ENCODE data around the gene RARB.

The RARB gene

GRCh38 chr3:25444273-25444672 is 16.2 kb downstream of the RARB start:
- Histone ChIP-seq H3K36me3 (ENCODE audit: control insufficient read depth, insufficient read depth, low read length) (no peaks in the 10 kb centered on the region), H3K27me3 (ENCODE audit: control insufficient read depth, insufficient read depth, low read length) (no peaks in the 10 kb centered on the region)
- no CpG with 5 or more reads among the region's 2 CpGs for WGBS (ENCODE audit: insufficient coverage, insufficient read length)

DNA sequence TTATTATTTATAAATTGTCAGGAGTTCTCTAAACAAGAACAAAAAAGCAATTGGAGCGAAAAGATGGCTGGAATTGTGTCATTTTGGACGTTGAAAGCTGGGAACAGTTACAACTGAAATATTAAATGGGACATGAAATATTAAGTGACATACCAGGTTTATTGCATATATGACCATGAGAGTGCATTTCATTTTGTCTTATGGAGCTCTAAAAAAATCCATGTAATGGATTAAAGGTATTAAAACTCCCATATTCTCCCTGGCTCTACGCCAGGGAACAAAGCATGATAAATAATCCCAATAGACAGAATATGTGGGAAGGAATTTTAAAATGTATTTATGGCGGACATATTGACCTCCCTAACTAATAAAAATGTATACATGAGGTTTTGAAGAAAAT is 17.7 kb downstream of the RARB start:
- Histone ChIP-seq H3K27me3 (ENCODE audit: control insufficient read depth, insufficient read depth, low read length) (no peaks in the 10 kb centered on the region), H3K9me3 (ENCODE audit: control insufficient read depth, insufficient read depth, low read length) (no peaks in the 10 kb centered on the region), H3K36me3 (ENCODE audit: control insufficient read depth, insufficient read depth, low read length) (no peaks in the 10 kb centered on the region), H3K4me1 (ENCODE audit: control insufficient read depth, insufficient read depth, low read length) (no peaks in the 10 kb centered on the region; the same call in 1 of the 2 replicates), H3K27ac (ENCODE audit: low read length) (no peak overlapping the region), H3K4me3 (ENCODE audit: low read length) (no peak overlapping the region)
- no peak for DNase-seq (ENCODE audit: low read depth, low spot score)
- no CpG with 5 or more reads among the region's 4 CpGs for WGBS (ENCODE audit: insufficient coverage, insufficient read length)

More at GRCh38 chr3:25444273-25444672, 16.2 kb downstream of the RARB start:
- DNase-seq (ENCODE audit: low read depth, low spot score): no peak
- Histone ChIP-seq H3K4me1 (ENCODE audit: control insufficient read depth, insufficient read depth, low read length) (no peaks in the 10 kb centered on the region; the same call in 1 of the 2 replicates), H3K27ac (ENCODE audit: low read length) (no peak overlapping the region), H3K4me3 (ENCODE audit: low read length) (no peak overlapping the region), H3K9me3 (ENCODE audit: control insufficient read depth, insufficient read depth, low read length) (no peaks in the 10 kb centered on the region)

- H3K27me3 ChIP-seq (ENCODE audit: control insufficient read depth, insufficient read depth, low read length): no peaks in the 10 kb centered on the region
- no peaks in the 10 kb centered on the region for H3K36me3 ChIP-seq (ENCODE audit: control insufficient read depth, insufficient read depth, low read length)
- no peak overlapping the region for H3K27ac ChIP-seq (ENCODE audit: low read length)
- H3K4me1 ChIP-seq (ENCODE audit: control insufficient read depth, insufficient read depth, low read length): no peaks in the 10 kb centered on the region; the same call in 1 of the 2 replicates
- no peaks in the 10 kb centered on the region for H3K9me3 ChIP-seq (ENCODE audit: control insufficient read depth, insufficient read depth, low read length)
- no peak for DNase-seq (ENCODE audit: low read depth, low spot score)
- no CpG with 5 or more reads among the region's 3 CpGs for WGBS (ENCODE audit: insufficient coverage, insufficient read length)
- H3K4me3 ChIP-seq (ENCODE audit: low read length): no peak overlapping the region
Measured at GRCh38 chr3:25447285-25447684, 19.2 kb downstream of the RARB start.

- WGBS (ENCODE audit: insufficient coverage, insufficient read length): no CpG with 5 or more reads among the region's 3 CpGs
- no peaks in the 10 kb centered on the region for H3K27me3 ChIP-seq (ENCODE audit: control insufficient read depth, insufficient read depth, low read length)
Measured at GRCh38 chr3:25447925-25448324, 19.9 kb downstream of the RARB start.

DNA sequence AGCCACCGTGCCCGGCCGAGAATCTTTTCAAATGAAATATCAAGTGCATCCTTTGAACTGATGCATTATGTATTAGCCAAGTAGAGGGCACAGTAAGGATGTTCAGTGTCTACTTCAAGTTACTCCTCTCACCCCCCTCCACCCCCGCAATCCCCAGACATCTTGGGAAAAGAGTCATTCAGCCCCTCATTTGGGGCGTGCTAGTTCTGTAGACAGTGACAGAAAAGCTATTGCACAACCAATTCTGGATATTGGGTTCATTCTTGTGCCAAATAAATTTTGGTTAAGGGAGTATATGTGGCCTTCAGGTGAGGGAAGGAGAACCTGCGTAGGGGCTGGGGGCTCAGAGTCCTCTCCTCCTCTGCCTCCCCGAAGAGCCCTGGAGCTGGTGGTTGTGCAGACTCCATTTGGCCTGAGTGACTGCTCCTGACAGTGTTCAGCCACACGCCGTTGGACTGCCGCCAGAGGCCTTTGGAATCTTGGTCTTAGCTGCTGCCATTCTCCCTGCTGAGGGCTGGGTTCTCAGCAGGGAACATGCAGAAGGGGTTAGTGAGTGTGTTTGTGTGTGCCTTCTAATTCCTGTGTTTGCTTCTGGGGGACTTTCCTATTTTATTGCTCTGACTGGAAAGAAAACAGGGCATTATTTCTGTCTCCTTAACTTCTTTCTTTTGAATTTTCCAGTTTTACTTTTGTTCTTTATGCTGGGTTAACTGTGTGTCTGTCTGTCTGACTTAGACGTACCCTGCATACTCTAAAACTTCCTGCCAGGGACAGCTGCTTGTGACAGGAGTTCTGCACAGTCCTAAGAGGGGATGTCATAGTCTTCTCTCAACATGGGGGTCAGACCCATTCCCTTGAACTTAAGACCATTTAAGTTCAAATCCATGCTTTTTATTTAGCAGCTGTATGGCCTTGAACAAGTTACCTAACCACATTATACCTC is 21.0 kb downstream of the RARB start:
- H3K36me3 ChIP-seq (ENCODE audit: control insufficient read depth, insufficient read depth, low read length): no peaks in the 10 kb centered on the region
- H3K9me3 ChIP-seq (ENCODE audit: control insufficient read depth, insufficient read depth, low read length): no peaks in the 10 kb centered on the region
- H3K4me1 ChIP-seq (ENCODE audit: control insufficient read depth, insufficient read depth, low read length): no peaks in the 10 kb centered on the region; the same call in 1 of the 2 replicates
- DNase-seq (ENCODE audit: low read depth, low spot score): no peak
- H3K27me3 ChIP-seq (ENCODE audit: control insufficient read depth, insufficient read depth, low read length): no peaks in the 10 kb centered on the region
- no peak overlapping the region for H3K27ac ChIP-seq (ENCODE audit: low read length)
- no peak overlapping the region for H3K4me3 ChIP-seq (ENCODE audit: low read length)
- no CpG with 5 or more reads among the region's 11 CpGs for WGBS (ENCODE audit: insufficient coverage, insufficient read length)

More at GRCh38 chr3:25447925-25448324, 19.9 kb downstream of the RARB start:
- Histone ChIP-seq H3K4me3 (ENCODE audit: low read length) (no peak overlapping the region), H3K36me3 (ENCODE audit: control insufficient read depth, insufficient read depth, low read length) (no peaks in the 10 kb centered on the region), H3K9me3 (ENCODE audit: control insufficient read depth, insufficient read depth, low read length) (no peaks in the 10 kb centered on the region), H3K4me1 (ENCODE audit: control insufficient read depth, insufficient read depth, low read length) (no peaks in the 10 kb centered on the region; the same call in 1 of the 2 replicates), H3K27ac (ENCODE audit: low read length) (no peak overlapping the region)
- DNase-seq (ENCODE audit: low read depth, low spot score): no peak

DNA sequence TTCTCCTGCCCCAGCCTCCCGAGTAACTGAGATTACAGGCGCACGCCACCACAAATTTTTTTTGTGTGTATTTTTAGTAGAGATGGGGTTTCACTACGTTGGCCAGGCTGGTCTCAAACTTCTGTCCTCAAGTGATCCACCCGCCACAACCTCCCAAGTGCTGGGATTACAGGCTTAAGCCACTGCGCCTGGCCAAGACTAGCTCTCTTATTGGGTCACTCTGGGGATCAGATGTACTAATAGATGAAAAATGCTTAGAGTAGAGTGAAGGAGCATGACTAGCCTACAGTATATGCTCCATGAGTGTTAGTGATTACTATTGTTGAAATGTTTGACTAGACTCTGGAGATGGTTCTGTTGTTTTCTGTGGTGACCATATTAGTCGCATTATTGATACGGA is 21.8 kb downstream of the RARB start:
- WGBS (ENCODE audit: insufficient coverage, insufficient read length): no CpG with 5 or more reads among the region's 8 CpGs
- DNase-seq (ENCODE audit: low read depth, low spot score): no peak
- H3K36me3 ChIP-seq (ENCODE audit: control insufficient read depth, insufficient read depth, low read length): no peaks in the 10 kb centered on the region
- H3K27me3 ChIP-seq (ENCODE audit: control insufficient read depth, insufficient read depth, low read length): no peaks in the 10 kb centered on the region
- H3K4me3 ChIP-seq (ENCODE audit: low read length): no peak overlapping the region
- H3K9me3 ChIP-seq (ENCODE audit: control insufficient read depth, insufficient read depth, low read length): no peaks in the 10 kb centered on the region
- H3K27ac ChIP-seq (ENCODE audit: low read length): no peak overlapping the region
- H3K4me1 ChIP-seq (ENCODE audit: control insufficient read depth, insufficient read depth, low read length): peaks cover 2% of the 10 kb centered on the region; the same call in 1 of the 2 replicates

GRCh38 chr3:25452192-25452591 is 24.1 kb downstream of the RARB start:
- H3K4me1 ChIP-seq (ENCODE audit: control insufficient read depth, insufficient read depth, low read length): peaks cover 5% of the 10 kb centered on the region
- DNase-seq (ENCODE audit: low read depth, low spot score): no peak
- H3K27me3 ChIP-seq (ENCODE audit: control insufficient read depth, insufficient read depth, low read length): no peaks in the 10 kb centered on the region
- H3K27ac ChIP-seq (ENCODE audit: low read length): no peak overlapping the region
- no CpG with 5 or more reads among the region's 5 CpGs for WGBS (ENCODE audit: insufficient coverage, insufficient read length)
- no peaks in the 10 kb centered on the region for H3K36me3 ChIP-seq (ENCODE audit: control insufficient read depth, insufficient read depth, low read length)
- H3K9me3 ChIP-seq (ENCODE audit: control insufficient read depth, insufficient read depth, low read length): no peaks in the 10 kb centered on the region
- H3K4me3 ChIP-seq (ENCODE audit: low read length): no peak overlapping the region

DNA sequence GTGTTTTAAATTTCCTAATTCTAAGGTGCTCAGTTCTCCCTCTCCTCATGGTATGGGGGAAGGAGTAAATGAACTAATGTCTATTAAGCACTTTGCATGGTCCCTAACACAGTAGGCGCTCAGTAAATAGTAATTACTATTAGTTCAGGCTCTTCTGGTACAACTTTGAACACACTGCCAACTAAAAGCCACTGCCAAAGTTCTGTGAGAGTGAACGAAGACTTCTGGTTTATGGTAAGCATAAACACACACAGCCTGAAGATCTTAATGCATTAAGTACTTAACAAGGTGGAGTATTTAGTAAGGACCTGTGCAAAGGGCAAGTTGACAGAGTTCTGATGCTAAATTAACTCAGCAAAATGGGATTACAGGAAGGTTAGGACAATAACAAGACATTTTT is 24.7 kb downstream of the RARB start:
- Histone ChIP-seq H3K36me3 (ENCODE audit: control insufficient read depth, insufficient read depth, low read length) (no peaks in the 10 kb centered on the region), H3K9me3 (ENCODE audit: control insufficient read depth, insufficient read depth, low read length) (no peaks in the 10 kb centered on the region), H3K27me3 (ENCODE audit: control insufficient read depth, insufficient read depth, low read length) (no peaks in the 10 kb centered on the region), H3K27ac (ENCODE audit: low read length) (no peak overlapping the region), H3K4me3 (ENCODE audit: low read length) (no peak overlapping the region), H3K4me1 (ENCODE audit: control insufficient read depth, insufficient read depth, low read length) (peaks cover 5% of the 10 kb centered on the region)
- no CpG with 5 or more reads among the region's 2 CpGs for WGBS (ENCODE audit: insufficient coverage, insufficient read length)
- DNase-seq (ENCODE audit: low read depth, low spot score): no peak

DNA sequence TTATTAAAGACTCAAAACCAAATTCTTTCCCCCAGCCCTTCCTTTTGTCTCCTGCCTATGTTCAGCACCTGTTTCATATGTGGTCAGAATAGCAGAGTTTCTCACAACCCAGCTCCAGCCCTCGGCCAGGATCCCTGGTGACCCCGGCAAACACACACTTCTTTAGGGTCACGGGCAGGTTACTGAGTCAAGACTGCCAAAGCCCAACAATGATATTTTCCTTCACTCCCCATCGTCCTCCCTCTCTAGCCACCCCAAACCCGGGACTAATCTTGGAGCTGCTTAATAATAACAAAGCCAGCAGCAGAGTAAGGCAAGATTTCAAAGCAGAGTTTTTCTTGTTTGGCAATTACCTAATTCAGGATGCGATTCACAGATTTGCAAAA is 25.5 kb downstream of the RARB start:
- Histone ChIP-seq H3K4me1 (ENCODE audit: control insufficient read depth, insufficient read depth, low read length) (peaks cover 5% of the 10 kb centered on the region), H3K36me3 (ENCODE audit: control insufficient read depth, insufficient read depth, low read length) (no peaks in the 10 kb centered on the region), H3K9me3 (ENCODE audit: control insufficient read depth, insufficient read depth, low read length) (no peaks in the 10 kb centered on the region), H3K27ac (ENCODE audit: low read length) (no peak overlapping the region), H3K27me3 (ENCODE audit: control insufficient read depth, insufficient read depth, low read length) (no peaks in the 10 kb centered on the region), H3K4me3 (ENCODE audit: low read length) (no peak overlapping the region)
- no CpG with 5 or more reads among the region's 6 CpGs for WGBS (ENCODE audit: insufficient coverage, insufficient read length)
- no peak for DNase-seq (ENCODE audit: low read depth, low spot score)

- H3K27ac ChIP-seq (ENCODE audit: low read length): no peak overlapping the region
- H3K4me3 ChIP-seq (ENCODE audit: low read length): no peak overlapping the region
- WGBS (ENCODE audit: insufficient coverage, insufficient read length): no CpG with 5 or more reads among the region's 16 CpGs
- H3K36me3 ChIP-seq (ENCODE audit: control insufficient read depth, insufficient read depth, low read length): no peaks in the 10 kb centered on the region
- no peaks in the 10 kb centered on the region for H3K27me3 ChIP-seq (ENCODE audit: control insufficient read depth, insufficient read depth, low read length)
- no peak for DNase-seq (ENCODE audit: low read depth, low spot score)
- peaks cover 5% of the 10 kb centered on the region for H3K4me1 ChIP-seq (ENCODE audit: control insufficient read depth, insufficient read depth, low read length)
- no peaks in the 10 kb centered on the region for H3K9me3 ChIP-seq (ENCODE audit: control insufficient read depth, insufficient read depth, low read length)
Measured at GRCh38 chr3:25454005-25454927, 26.2 kb downstream of the RARB start.
